ENCODE results near the gene ZNF646. TPM values are rescaled to one million over a fixed set of nuclear protein-coding genes. Genes with fewer than 3 reads are reported as not detected.

ZNF646 gene
- total and polyA plus RNA-seq, 2 of the 13 experiments (the other 11 are each of a cell fraction or from before 2014, with no cell fraction given) = 3.4 to 10.9 TPM

DNA sequence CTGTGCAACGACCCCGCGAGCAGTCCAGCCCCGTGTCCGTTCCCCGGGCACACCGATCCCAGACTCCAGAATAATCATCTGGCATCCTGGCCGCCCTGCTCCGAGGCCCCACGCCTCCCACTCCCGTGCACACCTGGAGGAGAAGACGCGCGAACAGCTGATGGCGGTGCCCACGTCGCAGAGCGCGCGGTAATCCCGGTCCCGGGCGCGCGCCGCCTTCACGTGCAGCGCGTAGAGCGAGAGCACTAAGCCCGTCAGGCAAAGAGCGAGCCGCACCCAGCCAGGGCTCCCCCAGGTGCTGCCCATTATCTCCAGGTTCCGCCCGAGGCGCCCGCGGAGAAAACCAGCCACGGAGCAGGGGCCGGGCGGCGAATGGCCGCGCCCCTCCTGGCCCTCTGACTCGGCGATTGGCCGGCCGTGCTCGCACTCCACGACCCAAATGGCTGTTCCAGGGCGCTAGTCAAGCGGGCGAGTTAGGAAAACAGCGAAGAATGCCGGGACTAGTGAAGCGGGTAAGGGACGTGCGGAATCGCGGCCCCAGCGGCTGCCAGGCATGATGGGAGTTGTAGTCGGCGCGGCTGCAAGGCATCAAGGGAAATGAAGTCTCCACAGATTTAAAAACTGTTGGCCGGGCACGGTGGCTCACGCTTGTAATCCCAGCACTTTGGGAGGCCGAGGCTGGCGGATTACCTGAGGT, 20.4 kb downstream of the ZNF646 start, which contains the start of gene VKORC1 (continued):
- TF ChIP-seq PHF5A (CRISPR knock-in tag; IDR thresholded peaks at IDR 0.05; ENCODE audit: low read depth, unreplicated experiment) (peak; percentile 35), ZNF724P (CRISPR knock-in tag; IDR thresholded peaks at IDR 0.05; ENCODE audit: borderline replicate concordance) (no peak; the same call in 1 of the 2 replicates), GTF2F1 (IDR thresholded peaks at IDR 0.05; ENCODE audit: low read length) (no peak), FOXA1 (IDR thresholded peaks at IDR 0.05) (no peak), FOXA1 (CRISPR knock-in tag; IDR thresholded peaks at IDR 0.05) (peak; percentile 47), ZNF230 (CRISPR knock-in tag; IDR thresholded peaks at IDR 0.05) (0 out of 2 replicates have a peak, but pooled peaks have one; percentile 18), TCF12 (IDR thresholded peaks at IDR 0.05) (no peak), TCF12 (CRISPR knock-in tag; IDR thresholded peaks at IDR 0.05) (peak; percentile 90; the same call in 1 of the 2 replicates), BRD4 (CRISPR knock-in tag; IDR thresholded peaks at IDR 0.05) (0 out of 2 replicates have a peak, but pooled peaks have one; percentile 64), NR2F1 (CRISPR knock-in tag; IDR thresholded peaks at IDR 0.05) (no peak), ZNF616 (CRISPR knock-in tag; IDR thresholded peaks at IDR 0.05; ENCODE audit: low read depth) (0 out of 2 replicates have a peak, but pooled peaks have one; percentile 27), KDM5A (IDR thresholded peaks at IDR 0.05; ENCODE audit: borderline replicate concordance, low read length) (0 out of 2 replicates have a peak, but pooled peaks have one; percentile 24), ZNF446 (CRISPR knock-in tag; IDR thresholded peaks at IDR 0.05) (no peak), ONECUT2 (CRISPR knock-in tag; IDR thresholded peaks at IDR 0.05) (peak; percentile 30; the same call in 1 of the 2 replicates), RAD21 (CRISPR knock-in tag; IDR thresholded peaks at IDR 0.05) (peak; percentile 32; the same call in 1 of the 2 replicates), THYN1 (CRISPR knock-in tag; IDR thresholded peaks at IDR 0.05; ENCODE audit: borderline replicate concordance, low read depth) (no peak), NR2F2 (IDR thresholded peaks at IDR 0.05; ENCODE audit: borderline replicate concordance, low read depth) (no peak), ZNF746 (CRISPR knock-in tag; IDR thresholded peaks at IDR 0.05) (no peak; the same call in none of the 2 replicates), CEBPG (CRISPR knock-in tag; IDR thresholded peaks at IDR 0.05) (peak; percentile 55), HCFC1 (IDR thresholded peaks at IDR 0.05; ENCODE audit: low read depth, low read length) (peak; percentile 92)
- TF ChIP-seq, protein P1, sequence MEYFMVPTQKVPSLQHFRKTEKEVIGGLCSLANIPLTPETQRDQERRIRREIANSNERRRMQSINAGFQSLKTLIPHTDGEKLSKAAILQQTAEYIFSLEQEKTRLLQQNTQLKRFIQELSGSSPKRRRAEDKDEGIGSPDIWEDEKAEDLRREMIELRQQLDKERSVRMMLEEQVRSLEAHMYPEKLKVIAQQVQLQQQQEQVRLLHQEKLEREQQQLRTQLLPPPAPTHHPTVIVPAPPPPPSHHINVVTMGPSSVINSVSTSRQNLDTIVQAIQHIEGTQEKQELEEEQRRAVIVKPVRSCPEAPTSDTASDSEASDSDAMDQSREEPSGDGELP (IDR thresholded peaks at IDR 0.05; ENCODE audit: borderline replicate concordance, low read depth) = peak; percentile 84
- TF ChIP-seq, protein P2, sequence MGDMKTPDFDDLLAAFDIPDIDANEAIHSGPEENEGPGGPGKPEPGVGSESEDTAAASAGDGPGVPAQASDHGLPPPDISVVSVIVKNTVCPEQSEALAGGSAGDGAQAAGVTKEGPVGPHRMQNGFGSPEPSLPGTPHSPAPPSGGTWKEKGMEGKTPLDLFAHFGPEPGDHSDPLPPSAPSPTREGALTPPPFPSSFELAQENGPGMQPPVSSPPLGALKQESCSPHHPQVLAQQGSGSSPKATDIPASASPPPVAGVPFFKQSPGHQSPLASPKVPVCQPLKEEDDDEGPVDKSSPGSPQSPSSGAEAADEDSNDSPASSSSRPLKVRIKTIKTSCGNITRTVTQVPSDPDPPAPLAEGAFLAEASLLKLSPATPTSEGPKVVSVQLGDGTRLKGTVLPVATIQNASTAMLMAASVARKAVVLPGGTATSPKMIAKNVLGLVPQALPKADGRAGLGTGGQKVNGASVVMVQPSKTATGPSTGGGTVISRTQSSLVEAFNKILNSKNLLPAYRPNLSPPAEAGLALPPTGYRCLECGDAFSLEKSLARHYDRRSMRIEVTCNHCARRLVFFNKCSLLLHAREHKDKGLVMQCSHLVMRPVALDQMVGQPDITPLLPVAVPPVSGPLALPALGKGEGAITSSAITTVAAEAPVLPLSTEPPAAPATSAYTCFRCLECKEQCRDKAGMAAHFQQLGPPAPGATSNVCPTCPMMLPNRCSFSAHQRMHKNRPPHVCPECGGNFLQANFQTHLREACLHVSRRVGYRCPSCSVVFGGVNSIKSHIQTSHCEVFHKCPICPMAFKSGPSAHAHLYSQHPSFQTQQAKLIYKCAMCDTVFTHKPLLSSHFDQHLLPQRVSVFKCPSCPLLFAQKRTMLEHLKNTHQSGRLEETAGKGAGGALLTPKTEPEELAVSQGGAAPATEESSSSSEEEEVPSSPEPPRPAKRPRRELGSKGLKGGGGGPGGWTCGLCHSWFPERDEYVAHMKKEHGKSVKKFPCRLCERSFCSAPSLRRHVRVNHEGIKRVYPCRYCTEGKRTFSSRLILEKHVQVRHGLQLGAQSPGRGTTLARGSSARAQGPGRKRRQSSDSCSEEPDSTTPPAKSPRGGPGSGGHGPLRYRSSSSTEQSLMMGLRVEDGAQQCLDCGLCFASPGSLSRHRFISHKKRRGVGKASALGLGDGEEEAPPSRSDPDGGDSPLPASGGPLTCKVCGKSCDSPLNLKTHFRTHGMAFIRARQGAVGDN (CRISPR knock-in tag; IDR thresholded peaks at IDR 0.05) = peak; percentile 94
- TF ChIP-seq, protein P3, sequence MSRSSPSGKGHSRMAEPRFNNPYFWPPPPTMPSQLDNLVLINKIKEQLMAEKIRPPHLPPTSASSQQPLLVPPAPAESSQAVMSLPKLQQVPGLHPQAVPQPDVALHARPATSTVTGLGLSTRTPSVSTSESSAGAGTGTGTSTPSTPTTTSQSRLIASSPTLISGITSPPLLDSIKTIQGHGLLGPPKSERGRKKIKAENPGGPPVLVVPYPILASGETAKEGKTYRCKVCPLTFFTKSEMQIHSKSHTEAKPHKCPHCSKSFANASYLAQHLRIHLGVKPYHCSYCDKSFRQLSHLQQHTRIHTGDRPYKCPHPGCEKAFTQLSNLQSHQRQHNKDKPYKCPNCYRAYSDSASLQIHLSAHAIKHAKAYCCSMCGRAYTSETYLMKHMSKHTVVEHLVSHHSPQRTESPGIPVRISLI (CRISPR knock-in tag; IDR thresholded peaks at IDR 0.05; ENCODE audit: borderline replicate concordance) = peak; percentile 3; the same call in 1 of the 2 replicates
